IMR-90 (cell line): Measurements from ENCODE around the gene LONP2. TPM values are rescaled to one million over a fixed set of nuclear protein-coding genes. Genes with fewer than 3 reads are reported as not detected.

Experiments used
- ATAC-seq: fragments of 200-7000 bp; cut with Tn5 transposase; 2 replicates; pipeline ENCODE4 v1.9.1; 2020; ENCODE audit warnings: low read depth, mild to moderate bottlenecking, moderate library complexity
- BruUV-seq: library from RNA; stranded (reverse); fragments of 400-500 nt; replicated peaks from 2 replicates; lab custom pipeline; 2021; lab: Mats Ljungman, UMichigan
- CTCF ChIA-PET: fragments of 300-600 bp; formaldehyde crosslinking; extraction: SDS; loops from one replicate; lab custom pipeline; 2021; ENCODE audit warnings: antibody characterized with exemption; lab: Yijun Ruan, JAX
- POLR2A ChIA-PET: fragments of 300-600 bp; sonication (Branson Sonifier 250); formaldehyde crosslinking; loops from one replicate; lab custom pipeline; 2022; ENCODE audit warnings: antibody characterized with exemption; ENCODE audit not compliant: unreplicated experiment; lab: Charles Lee
- DNase-seq: peaks from one replicate; pipeline ENCODE4 v3.0.0; 2013
- H2AFZ ChIP-seq: replicated peaks from 2 replicates; pipeline ENCODE3; 2013; ENCODE audit warnings: low read length, mild to moderate bottlenecking; ENCODE audit not compliant: poor library complexity
- H2AK5ac ChIP-seq: 2 replicates; pipeline ENCODE4 v1.6.1; 2013; ENCODE audit warnings: low read depth, low read length, inconsistent platforms
- H2AK9ac ChIP-seq: replicated peaks from 2 replicates; pipeline ENCODE3; 2013; ENCODE audit warnings: mild to moderate bottlenecking, low read depth, low read length, moderate library complexity; ENCODE audit not compliant: poor library complexity
- H2BK120ac ChIP-seq: 2 replicates; pipeline ENCODE4 v1.6.1; 2013; ENCODE audit warnings: low read depth, low read length, inconsistent platforms
- H2BK15ac ChIP-seq: 3 replicates; pipeline ENCODE4 v1.6.1; 2013; ENCODE audit warnings: low read depth, low read length, inconsistent platforms
- H2BK20ac ChIP-seq: 2 replicates; pipeline ENCODE4 v1.6.1; 2013; ENCODE audit warnings: low read depth, mild to moderate bottlenecking, inconsistent platforms, low read length, moderate library complexity
- H2BK5ac ChIP-seq: 2 replicates; pipeline ENCODE4 v1.6.1; 2013; ENCODE audit warnings: mild to moderate bottlenecking, low read depth, low read length, inconsistent platforms; ENCODE audit not compliant: poor library complexity, severe bottlenecking
- H3K14ac ChIP-seq: replicated peaks from 2 replicates; pipeline ENCODE4 v1.6.1; 2013; ENCODE audit warnings: low read depth, low read length, inconsistent platforms
- H3K18ac ChIP-seq: 2 replicates; pipeline ENCODE4 v1.6.1; 2013; ENCODE audit warnings: low read depth, low read length, control low read depth
- H3K23ac ChIP-seq: 2 replicates; pipeline ENCODE4 v1.6.1; 2013; ENCODE audit warnings: low read depth, low read length, inconsistent platforms
- H3K27ac ChIP-seq: 2 replicates; pipeline ENCODE4 v1.5.1; 2013; ENCODE audit warnings: mild to moderate bottlenecking, control low read depth, low read length; ENCODE audit not compliant: insufficient read depth
- H3K27me3 ChIP-seq: 2 replicates; pipeline ENCODE4 v1.6.1; 2013; ENCODE audit warnings: low read length; ENCODE audit not compliant: control insufficient read depth, insufficient read depth
- H3K36me3 ChIP-seq: 2 replicates; pipeline ENCODE4 v1.6.1; 2013; ENCODE audit warnings: low read length, mixed read lengths; ENCODE audit not compliant: control insufficient read depth, insufficient read depth
- H3K4ac ChIP-seq: 2 replicates; pipeline ENCODE4 v1.6.1; 2013; ENCODE audit warnings: low read depth, low read length, inconsistent platforms
- H3K4me1 ChIP-seq: 2 replicates; pipeline ENCODE4 v1.6.1; 2013; ENCODE audit warnings: low read length, mixed read lengths; ENCODE audit not compliant: control insufficient read depth, insufficient read depth
- H3K4me2 ChIP-seq: 2 replicates; pipeline ENCODE4 v1.6.1; 2013; ENCODE audit warnings: low read depth, mild to moderate bottlenecking, control low read depth, low read length, moderate library complexity
- H3K4me3 ChIP-seq: 2 replicates; pipeline ENCODE4 v1.5.1; 2013; ENCODE audit warnings: low read depth, mild to moderate bottlenecking, control low read depth, low read length, moderate library complexity; ENCODE audit not compliant: insufficient read depth
- H3K56ac ChIP-seq: 2 replicates; pipeline ENCODE4 v1.6.1; 2013; ENCODE audit warnings: low read length, inconsistent platforms; ENCODE audit not compliant: insufficient read depth; ENCODE audit errors: extremely low read depth
- H3K79me1 ChIP-seq, 2 experiments: 2 replicates each; pipeline ENCODE4 v1.6.1; 2013; ENCODE audit warnings: low read length in 2 of 2, inconsistent platforms in 1 of 2, low read depth in 1 of 2
- H3K9ac ChIP-seq: 2 replicates; pipeline ENCODE4 v1.6.1; 2013; ENCODE audit warnings: low read depth, low read length, control low read depth
- H3K9me1 ChIP-seq: 2 replicates; pipeline ENCODE4 v1.6.1; 2013; ENCODE audit warnings: low read length, inconsistent platforms; ENCODE audit not compliant: insufficient read depth
- H3K9me3 ChIP-seq: 2 replicates; pipeline ENCODE4 v1.6.1; 2013; ENCODE audit warnings: low read length; ENCODE audit not compliant: control insufficient read depth, insufficient read depth
- H4K20me1 ChIP-seq: 2 replicates; pipeline ENCODE4 v1.6.1; 2013; ENCODE audit warnings: low read length, inconsistent platforms; ENCODE audit not compliant: insufficient read depth
- H4K5ac ChIP-seq: 2 replicates; pipeline ENCODE4 v1.6.1; 2013; ENCODE audit warnings: mild to moderate bottlenecking, low read depth, low read length, control low read depth
- H4K8ac ChIP-seq, 2 experiments: 2 replicates each; pipeline ENCODE4 v1.6.1; 2013; ENCODE audit warnings: low read depth in 2 of 2, low read length in 2 of 2, control low read depth in 1 of 2, inconsistent platforms in 1 of 2
- H4K91ac ChIP-seq: 2 replicates; pipeline ENCODE4 v1.6.1; 2013; ENCODE audit warnings: low read depth, low read length, inconsistent platforms; ENCODE audit not compliant: insufficient read depth
- CEBPB ChIP-seq: IDR thresholded peaks from 2 replicates; pipeline ENCODE4 v1.6.1; 2012; ENCODE audit warnings: low read depth, low read length, improper control_type of control experiment
- FOS ChIP-seq: fragments of 150-350 bp; IDR thresholded peaks from 2 replicates; pipeline ENCODE4 v1.6.1; 2016; ENCODE audit warnings: low read depth, low read length
- USF2 ChIP-seq: fragments of 150-350 bp; IDR thresholded peaks from 2 replicates; pipeline ENCODE4 v1.6.1; 2017; ENCODE audit warnings: mild to moderate bottlenecking, antibody characterized with exemption, low read length, low read depth
- WGBS, 2 experiments: methylation state at CpG; one replicate each; pipeline versions ENCODE4 v1.1.5 to v1.1.7; 2013; ENCODE audit warnings: missing lambda C conversion rate in 2 of 2; ENCODE audit not compliant: insufficient read length in 1 of 2; ENCODE audit errors: extremely low coverage in 2 of 2; 5-methylcytosine and 5-hydroxymethylcytosine counted together
- dilution Hi-C: fragments of 300-500 bp; cut with HindIII; formaldehyde crosslinking; loops from one replicate; pipeline ENCODE4 v1.14.3; 2018; ENCODE audit warnings: low sequenced_read_pairs; ENCODE audit not compliant: unreplicated experiment
- in situ Hi-C: fragments of 300-500 bp; cut with MboI; formaldehyde crosslinking; loops from 3 replicates; pipeline ENCODE4 v1.14.3; 2019; ENCODE audit warnings: low sequenced_read_pairs, inconsistent platforms, mixed read lengths
- intact Hi-C: fragments of 100-400 bp; cut with micrococcal nuclease; formaldehyde crosslinking; loops from 2 replicates; pipeline ENCODE4 v1.10.0; 2022
- polyA plus RNA-seq, 3 experiments: library from polyadenylated mRNA; depleted of rRNA; stranded (reverse); fragments of >200 nt; gene quantifications; 2 replicates each; pipeline ENCODE4 v1.2.3, GENCODE V29; 2012; ENCODE audit warnings: low replicate concordance in 1 of 3
- total RNA-seq: library from RNA; depleted of rRNA; stranded (reverse); fragments of >200 nt; gene quantifications from 2 replicates; pipeline ENCODE4 v1.2.3, GENCODE V29; 2012

LONP2 gene
- total and polyA plus RNA-seq, 2 of the 4 experiments (the other 2 are of a cell fraction) = 31.5 to 90.9 TPM

- H4K20me1 ChIP-seq = no peaks in the 10 kb centered on the region
- dilution Hi-C loops = no loop called here
- H3K4me3 ChIP-seq = no peak overlapping the region
- peak overlapping the region; percentile 36 for H4K5ac ChIP-seq
- H3K36me3 ChIP-seq = no peaks in the 10 kb centered on the region
- peak overlapping the region; percentile 22 to 45; a peak in 3 of 4 replicates for H4K8ac ChIP-seq
- no peaks in the 10 kb centered on the region for H3K27me3 ChIP-seq
- TF ChIP-seq CEBPB (peak; percentile 91), USF2 (no peak), FOS (0 out of 2 replicates have a peak, but pooled peaks have one; percentile 20)
- no peak overlapping the region for H2AK5ac ChIP-seq
- 42% methylated on average over 9 of the region's 11 CpGs; no CpG with 5 or more reads in 1 of the 2 experiments for whole genome bisulfite sequencing, 2 experiments
- ChIA-PET CTCF (no interaction called here), POLR2A (no interaction called here)
- DNase-seq = peak; percentile 88
- H3K14ac ChIP-seq = peak overlapping the region; percentile 76
- H3K56ac ChIP-seq = 0 out of 2 replicates have a peak overlapping the region, but pooled peaks have one; percentile 55
- H2BK120ac ChIP-seq = peak overlapping the region; percentile 83
- peak overlapping the region; percentile 72 for H3K4ac ChIP-seq
- no peaks in the 10 kb centered on the region for H3K79me1 ChIP-seq
- no TSS peak for BruUV-seq
- peak overlapping the region; percentile 41; the same call in 1 of the 2 replicates for H3K27ac ChIP-seq
- in situ Hi-C loops = no loop called here
- peak overlapping the region; percentile 57; the same call in 2 of the 3 replicates for H2BK15ac ChIP-seq
- peak; percentile 92 for ATAC-seq
- peaks cover 9% of the 10 kb centered on the region; the same call in 1 of the 2 replicates for H3K9me1 ChIP-seq
- H3K9ac ChIP-seq = peak overlapping the region; percentile 47; the same call in 1 of the 2 replicates
- H3K9me3 ChIP-seq = no peaks in the 10 kb centered on the region
- H3K23ac ChIP-seq = peak overlapping the region; percentile 64; the same call in 1 of the 2 replicates
- H3K4me1 ChIP-seq = peaks cover 5% of the 10 kb centered on the region
- peak overlapping the region; percentile 2 for H2AK9ac ChIP-seq
- intact Hi-C loops = no loop called here
- H3K4me2 ChIP-seq = no peak overlapping the region
- H2AFZ ChIP-seq = peak overlapping the region; percentile 83
- peak overlapping the region; percentile 51 for H4K91ac ChIP-seq
- peak overlapping the region; percentile 33; the same call in 1 of the 2 replicates for H2BK20ac ChIP-seq
- peak overlapping the region; percentile 39 for H2BK5ac ChIP-seq
- H3K18ac ChIP-seq = peak overlapping the region; percentile 51
Measured at GRCh38 chr16:48393485-48394354, 149.6 kb downstream of the LONP2 start.
